Activated T-helper 1 cell treated with anti-CD3 and anti-CD28 coated beads, Interleukin-2, amount 50 U/mL, for 16 hours (primary cell): ENCODE results near the gene BRMS1L.
"Not testable (repeated sequence)": the region's sequence is repeated elsewhere in the genome, so short reads cannot be mapped to it uniquely, and the experiment has no call there.

Source experiments
- DNase-seq, 2 donors: peaks; one replicate each; pipeline ENCODE4 v3.0.0-alpha.2; 2020; ENCODE audit warnings: low read depth in 1 of 2, low spot score in 1 of 2

Gene BRMS1L

GRCh38 chr14:35821564-35822411 lies 4.3 kb upstream of the BRMS1L start:
- no peak for DNase-seq

- DNase-seq, result no peak
These were observed 3.6 kb upstream of the BRMS1L start for GRCh38 chr14:35822501-35822900.

- not testable (repeated sequence) for DNase-seq
These were observed 1.5 kb upstream of the BRMS1L start for GRCh38 chr14:35824446-35825165.

GRCh38 chr14:35825968-35826217 lies 245 bp upstream of the BRMS1L start:
- DNase-seq, result no peak

- DNase-seq, result no peak
These were observed 846 bp downstream of the BRMS1L start for GRCh38 chr14:35826952-35827416.

- DNase-seq, result no peak
These were observed 1.7 kb downstream of the BRMS1L start for GRCh38 chr14:35827678-35828472.

GRCh38 chr14:35829449-35829848 lies 3.3 kb downstream of the BRMS1L start:
- no peak for DNase-seq

- DNase-seq, result no peak
These were observed 9.3 kb downstream of the BRMS1L start for GRCh38 chr14:35835208-35835982.

- DNase-seq, result not testable (repeated sequence)
These were observed 15.6 kb downstream of the BRMS1L start for GRCh38 chr14:35841704-35842103.

GRCh38 chr14:35842245-35842644 lies 16.1 kb downstream of the BRMS1L start:
- not testable (repeated sequence) for DNase-seq

GRCh38 chr14:35844494-35844893 lies 18.4 kb downstream of the BRMS1L start:
- no peak for DNase-seq

GRCh38 chr14:35847636-35848035 lies 21.5 kb downstream of the BRMS1L start:
- DNase-seq, result no peak

GRCh38 chr14:35849122-35849521 lies 23.0 kb downstream of the BRMS1L start:
- no peak for DNase-seq

- no peak for DNase-seq
These were observed 25.7 kb downstream of the BRMS1L start for GRCh38 chr14:35851823-35852222.

- DNase-seq, result no peak
These were observed 27.1 kb downstream of the BRMS1L start for GRCh38 chr14:35853225-35853624.

- DNase-seq, result no peak
These were observed 28.6 kb downstream of the BRMS1L start for GRCh38 chr14:35854696-35855270.

GRCh38 chr14:35855876-35856481 lies 29.8 kb downstream of the BRMS1L start:
- no peak for DNase-seq

- no peak for DNase-seq
These were observed 32.5 kb downstream of the BRMS1L start for GRCh38 chr14:35858521-35859209.

- DNase-seq, result no peak
These were observed 35.2 kb downstream of the BRMS1L start for GRCh38 chr14:35861204-35861868.
